Left renal pelvis (tissue), 4 donors: ENCODE data around the gene KSR2. TPM values are rescaled to one million over a fixed set of nuclear protein-coding genes. Genes with fewer than 3 reads are reported as not detected.

ENCODE experiments used
- DNase-seq, 4 donors: peaks; one replicate each; pipeline ENCODE4 v3.0.0-alpha.2; 2013; ENCODE audit warnings: low read depth in 4 of 4, low spot score in 3 of 4
- polyA plus RNA-seq, 4 donors: library from polyadenylated mRNA; unstranded; fragments of 120-200 nt; gene quantifications; one replicate each; pipeline ENCODE4 v1.2.1, GENCODE V29; 2013; ENCODE audit not compliant: insufficient read length in 4 of 4

The KSR2 gene
- polyA plus RNA-seq, 4 donors, result 0.04 to 1.0 (median 0.66) TPM

DNA sequence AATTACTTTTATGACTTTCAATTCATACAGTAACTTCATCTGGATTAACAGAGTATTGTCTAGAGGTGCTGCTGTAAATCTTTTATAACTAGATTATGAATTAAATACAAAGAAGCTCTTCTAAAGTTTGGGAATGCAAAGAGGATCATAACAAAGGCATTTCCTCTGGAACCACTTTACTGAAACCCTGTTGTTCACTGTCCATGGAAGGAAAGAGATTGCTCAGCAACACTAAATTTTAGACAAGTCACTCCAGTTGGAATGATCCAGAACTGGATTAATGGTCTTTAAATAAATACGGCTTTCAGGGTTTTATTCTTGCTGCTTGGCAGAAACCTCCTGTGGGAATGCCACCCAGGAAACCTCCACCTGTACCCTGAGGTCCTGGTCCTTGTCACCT lies 250.6 kb downstream of the KSR2 start:
- no peak for DNase-seq

DNA sequence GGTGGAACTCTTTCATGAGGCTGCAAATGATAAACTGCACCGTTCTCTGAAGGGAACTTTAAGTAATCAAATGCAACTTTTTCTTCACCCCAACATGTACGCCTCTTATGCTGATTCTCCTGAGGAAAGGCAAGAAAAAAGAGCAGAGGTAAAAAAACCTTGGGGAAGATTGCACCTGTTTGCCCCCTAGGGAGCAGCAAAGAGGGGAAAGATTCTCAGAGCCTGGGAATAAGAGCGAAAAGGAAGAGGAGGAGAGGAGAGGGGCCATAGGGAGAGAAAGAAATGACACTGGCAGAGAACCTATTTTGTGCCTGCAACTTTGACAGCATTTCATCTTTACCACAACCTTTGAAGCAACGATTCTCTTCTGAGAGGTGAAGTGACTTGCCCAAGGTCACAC lies 254.6 kb downstream of the KSR2 start:
- no peak for DNase-seq

GRCh38 chr12:117710121-117710520 lies 258.7 kb downstream of the KSR2 start:
- DNase-seq, result no peak

DNA sequence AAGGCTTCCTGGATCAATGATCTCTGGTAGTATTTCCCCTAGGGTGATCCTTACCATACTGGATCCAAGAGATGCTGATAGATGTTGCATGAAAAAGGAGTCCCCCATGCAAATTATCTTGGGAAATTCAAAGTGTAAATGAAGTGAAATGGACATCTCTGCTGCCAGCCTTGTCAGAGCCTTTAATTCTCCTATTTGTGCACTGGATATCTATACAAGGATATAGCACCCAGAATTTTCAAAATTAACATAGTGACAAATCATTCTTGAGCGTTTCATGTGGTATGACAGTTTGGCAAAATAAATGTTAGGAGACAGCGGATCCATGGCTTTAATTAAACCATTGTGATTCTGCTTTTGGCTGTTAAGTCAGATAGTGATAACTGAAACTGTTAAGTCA lies 260.9 kb downstream of the KSR2 start:
- DNase-seq, result no peak

DNA sequence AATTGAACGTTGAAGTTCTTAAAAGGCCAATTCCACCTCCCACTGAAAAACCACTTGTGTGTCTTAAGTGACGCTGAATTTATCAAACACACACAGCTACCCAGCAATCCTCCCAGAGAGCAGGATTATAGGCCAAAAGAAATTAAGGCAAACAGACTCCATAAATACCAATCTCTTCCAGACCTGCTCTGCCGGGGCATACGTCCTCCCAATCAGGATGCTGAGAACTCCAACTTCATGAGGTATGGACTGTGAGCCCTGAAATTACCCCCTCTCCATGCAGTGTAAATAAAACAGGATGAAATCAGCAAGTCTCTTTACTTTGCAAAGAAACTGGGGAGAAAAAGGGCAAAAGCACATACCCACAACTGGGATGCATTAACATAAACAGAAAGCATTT lies 265.2 kb downstream of the KSR2 start:
- DNase-seq, result no peak

DNA sequence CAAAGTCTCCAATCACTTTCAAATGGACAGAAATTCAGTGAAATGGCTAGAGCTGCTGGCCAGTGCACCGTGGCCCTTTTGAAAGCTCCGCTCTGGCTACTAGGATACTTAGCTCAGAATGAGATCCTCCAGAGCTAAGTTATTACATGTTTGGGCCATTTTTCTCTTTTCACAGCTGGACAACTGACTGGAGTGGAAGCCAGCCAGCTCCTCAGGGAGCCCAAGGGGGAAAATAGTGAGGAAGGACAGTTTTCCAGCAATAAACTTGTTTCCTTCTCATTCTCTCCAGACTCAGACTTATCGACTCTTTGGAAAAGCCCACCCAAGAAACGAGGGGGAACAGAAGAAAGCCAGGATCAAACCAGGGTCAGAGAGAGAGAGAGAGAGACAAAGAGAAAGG lies 266.0 kb downstream of the KSR2 start:
- DNase-seq, result no peak

DNA sequence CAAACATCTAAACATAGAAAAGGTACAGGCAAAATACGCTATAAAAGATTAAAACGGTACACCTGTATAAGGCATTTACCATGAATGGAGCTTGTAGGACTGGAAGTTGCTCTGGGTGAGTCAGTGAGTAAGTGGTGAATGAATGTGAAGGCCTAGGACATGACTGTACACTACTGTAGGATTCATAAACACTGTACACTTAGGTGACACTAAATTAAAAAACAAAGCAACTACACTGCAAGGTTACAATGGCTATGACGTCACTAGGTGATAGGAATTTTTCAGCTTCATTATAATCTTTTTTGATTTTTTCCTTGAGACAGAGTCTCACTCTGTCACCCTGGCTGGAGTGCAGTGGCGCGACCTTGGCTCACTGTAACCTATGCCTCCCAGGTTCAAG lies 269.2 kb downstream of the KSR2 start:
- DNase-seq, result no peak

DNA sequence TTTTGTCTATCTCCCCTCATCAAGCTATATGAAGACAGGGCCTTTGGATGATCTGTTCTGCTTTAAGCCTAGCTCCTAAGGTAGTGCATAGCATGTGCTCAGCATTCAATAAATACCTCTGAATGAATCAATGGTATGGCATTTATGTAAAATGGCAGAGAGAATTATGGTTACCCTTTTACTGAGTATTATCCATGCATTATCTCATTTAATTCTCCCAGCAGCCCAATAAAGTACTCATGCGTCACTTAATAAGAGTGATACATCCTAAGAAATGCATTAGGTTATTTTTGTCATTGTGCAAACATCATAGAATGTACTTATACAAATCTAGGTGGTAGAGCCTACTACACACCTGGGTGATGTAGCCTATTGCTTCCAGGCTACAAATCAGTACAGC lies 269.7 kb downstream of the KSR2 start:
- DNase-seq, result no peak

DNA sequence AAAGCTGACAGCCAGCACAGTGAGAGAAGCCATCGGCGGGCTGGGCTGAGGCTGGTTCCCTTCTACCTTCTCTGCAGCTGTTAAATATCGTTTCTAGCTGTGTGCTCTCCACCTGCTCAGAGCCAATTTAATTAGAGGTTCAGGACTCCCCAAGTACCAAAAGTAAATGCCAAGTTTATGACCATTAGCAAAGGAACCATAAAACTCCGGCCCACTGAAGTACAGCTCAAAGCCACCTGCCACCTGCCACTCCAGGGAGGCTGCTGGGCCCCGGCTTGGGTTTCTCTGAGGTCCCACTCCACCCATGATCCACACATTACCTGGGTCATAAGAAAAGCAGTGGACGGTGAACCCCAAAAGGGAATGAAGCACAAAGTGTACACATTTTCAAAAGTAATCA lies 272.8 kb downstream of the KSR2 start:
- DNase-seq, result no peak

GRCh38 chr12:117692512-117692911 lies 276.3 kb downstream of the KSR2 start:
- DNase-seq, result no peak

DNA sequence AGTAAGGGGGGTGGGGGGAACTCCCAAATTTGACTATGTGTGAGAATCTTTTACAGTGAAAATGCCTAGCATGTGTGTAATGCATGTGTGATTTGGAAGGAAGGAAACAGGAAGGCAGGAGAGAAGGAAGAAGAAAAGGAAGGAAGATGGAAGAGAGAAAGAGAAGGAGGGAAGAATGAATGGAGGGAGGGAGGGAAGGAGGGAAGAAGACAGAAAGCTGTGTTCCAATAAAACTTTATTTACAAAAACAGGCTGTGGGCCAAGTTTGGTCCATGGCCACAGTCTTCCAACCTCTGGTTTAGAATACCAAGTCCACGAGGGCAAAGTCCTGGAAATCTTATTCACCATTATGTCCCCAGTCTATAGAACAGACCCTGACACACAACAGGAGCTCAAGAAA lies 278.9 kb downstream of the KSR2 start:
- no peak for DNase-seq

DNA sequence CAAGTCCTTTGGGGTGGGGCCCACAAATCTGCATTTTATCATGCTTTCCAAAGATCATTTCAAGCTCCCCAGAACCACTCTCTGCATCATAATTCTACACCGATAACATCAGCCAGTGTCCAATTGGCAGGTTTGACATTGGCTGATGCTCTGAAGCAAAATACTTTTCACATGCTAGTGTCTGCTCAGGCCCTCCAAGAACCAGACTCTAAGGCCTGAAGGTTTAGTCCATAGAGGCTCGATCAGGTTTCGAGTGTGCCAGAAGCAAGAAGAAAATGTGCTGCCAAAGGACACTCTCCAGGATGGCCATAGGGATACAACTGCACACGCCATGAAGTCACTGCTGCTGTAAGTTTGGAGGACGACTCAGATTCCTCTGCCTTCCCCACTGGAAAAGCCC lies 280.3 kb downstream of the KSR2 start:
- no peak for DNase-seq

DNA sequence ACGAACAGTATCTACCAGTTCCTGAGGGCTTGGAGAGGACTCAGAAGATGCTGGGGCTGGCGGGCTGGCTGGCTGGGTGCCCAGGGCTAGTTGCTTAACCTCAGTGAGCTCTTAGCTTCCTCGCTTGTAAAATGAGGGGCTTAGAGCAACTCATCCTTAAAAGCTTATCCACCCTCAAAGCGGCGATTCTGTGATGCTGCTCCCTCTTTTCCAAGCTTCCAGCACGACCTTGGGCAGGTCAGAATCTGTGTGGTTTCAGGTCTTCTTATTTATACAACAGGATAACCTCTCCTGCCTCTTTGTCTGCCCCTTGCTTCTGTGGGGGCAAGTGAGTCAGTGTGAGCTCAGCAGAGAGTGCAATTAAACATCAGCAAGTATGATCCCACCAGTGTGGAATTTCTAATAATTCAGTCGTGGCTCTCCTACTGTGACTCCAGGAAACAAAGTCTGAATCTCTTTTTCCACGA lies 281.8 kb downstream of the KSR2 start:
- DNase-seq, result no peak

- DNase-seq, result no peak
Observed at GRCh38 chr12:117686210-117686609, 282.6 kb downstream of the KSR2 start.

GRCh38 chr12:117685110-117685926 lies 283.5 kb downstream of the KSR2 start:
- DNase-seq, result no peak

- DNase-seq, result no peak
Observed at GRCh38 chr12:117684471-117684870, 284.3 kb downstream of the KSR2 start.

- DNase-seq, result no peak
Observed at GRCh38 chr12:117680312-117680711, 288.5 kb downstream of the KSR2 start.

GRCh38 chr12:117679776-117680175 lies 289.0 kb downstream of the KSR2 start:
- no peak for DNase-seq

- no peak for DNase-seq
Observed at GRCh38 chr12:117674763-117675162, 294.0 kb downstream of the KSR2 start.

DNA sequence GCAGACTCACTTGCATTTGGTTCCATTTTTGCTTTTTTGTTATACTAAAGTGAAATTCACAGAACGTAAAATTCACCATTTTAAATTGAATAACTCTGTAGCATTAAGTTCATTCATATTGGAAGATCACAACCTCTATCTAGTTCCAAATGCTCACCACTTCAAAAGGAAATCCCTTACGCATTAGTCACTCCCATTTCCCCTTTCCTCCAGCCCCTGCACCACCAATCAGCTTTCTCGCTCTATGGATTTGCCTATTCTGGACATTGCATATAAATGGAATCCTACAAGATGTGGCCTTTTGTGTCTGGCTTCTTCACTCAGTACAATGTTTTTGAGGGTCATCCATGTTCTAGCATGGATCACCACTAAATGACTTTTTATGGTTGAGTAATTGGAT lies 294.5 kb downstream of the KSR2 start:
- DNase-seq, result no peak

GRCh38 chr12:117671734-117672133 lies 297.1 kb downstream of the KSR2 start:
- DNase-seq, result no peak

- no peak for DNase-seq
Observed at GRCh38 chr12:117664169-117664568, 304.6 kb downstream of the KSR2 start.
